Upper lobe of left lung (tissue), 6 donors: ENCODE measurements around the gene CUBN. TPM values are rescaled to one million over a fixed set of nuclear protein-coding genes. Genes with fewer than 3 reads are reported as not detected.

Source experiments
- ATAC-seq, 2 donors: fragments of 200-7000 bp; cut with Tn5 transposase; one replicate each; pipeline ENCODE4 v1.9.1; 2022; ENCODE audit warnings: mild to moderate bottlenecking in 2 of 2, moderate library complexity in 2 of 2; ENCODE audit not compliant: low FRiP score in 2 of 2
- DNase-seq, 2 donors: peaks; one replicate each; pipeline ENCODE4 v3.0.0-alpha.2; 2019 to 2020
- H3K27ac ChIP-seq, 4 donors: fragments of 200-600 bp; sonication (generic); one replicate each; pipeline ENCODE4 v1.5.1; 2016 to 2019
- H3K27me3 ChIP-seq, 4 donors: fragments of 200-600 bp; sonication (generic); one replicate each; pipeline ENCODE4 v1.5.1; 2017 to 2019
- H3K36me3 ChIP-seq, 4 donors: fragments of 200-600 bp; sonication (generic); one replicate each; pipeline ENCODE4 v1.5.1; 2016 to 2019
- H3K4me1 ChIP-seq, 4 donors: fragments of 200-600 bp; sonication (generic); one replicate each; pipeline ENCODE4 v1.5.1; 2018 to 2019
- H3K4me3 ChIP-seq, 4 donors: fragments of 200-600 bp; sonication (generic); one replicate each; pipeline ENCODE4 v1.5.1; 2017 to 2019; ENCODE audit warnings: mild to moderate bottlenecking in 2 of 4, moderate library complexity in 1 of 4
- H3K9me3 ChIP-seq, 4 donors: fragments of 200-600 bp; sonication (generic); one replicate each; pipeline ENCODE4 v1.5.1; 2018 to 2019
- CTCF ChIP-seq, 6 experiments: fragments of 450-650 bp in 4 of 6; fragments of 200-600 bp in 2 of 6; sonication (generic) in 2 of 6; IDR thresholded peaks; one replicate each; pipeline ENCODE4 v1.5.1; 2016 to 2019; ENCODE audit warnings: antibody characterized with exemption in 6 of 6
- EP300 ChIP-seq, 4 donors: sonication (generic); formaldehyde crosslinking; IDR thresholded peaks; one replicate each; pipeline ENCODE4 v1.5.1; 2017; ENCODE audit warnings: antibody characterized with exemption in 4 of 4, control low read depth in 2 of 4
- POLR2A ChIP-seq, 4 donors: fragments of 450-650 bp; IDR thresholded peaks; one replicate each; pipeline ENCODE4 v1.5.1; 2016 to 2017; ENCODE audit warnings: antibody characterized with exemption in 4 of 4, mild to moderate bottlenecking in 2 of 4
- POLR2AphosphoS5 ChIP-seq, 2 donors: sonication (generic); formaldehyde crosslinking; IDR thresholded peaks; one replicate each; pipeline ENCODE4 v1.5.1; 2017; ENCODE audit warnings: antibody characterized with exemption in 2 of 2
- WGBS, 2 donors: methylation state at CpG; one replicate each; pipeline ENCODE4 v1.1.5; 2017 to 2018; 5-methylcytosine and 5-hydroxymethylcytosine counted together
- small RNA-seq, 4 donors: library from RNA; depleted of rRNA; stranded (forward); fragments of <200 nt; gene quantifications; one replicate each; pipeline ENCODE3, GENCODE V24; 2016
- total RNA-seq, 6 donors: library from RNA; depleted of rRNA in 4 of 6; stranded (reverse); fragments of >200 nt in 4 of 6; gene quantifications; one replicate each; pipeline versions ENCODE4 v1.1.0 to v1.2.1, GENCODE V29; 2016 to 2021
- donor health status: DM: no; HTN: no; CAD: no; lungs with moderate emphysema.
- donor health status: DM: no; HTN: yes; CAD: no; lungs with severe emphysema.

Gene CUBN
- total RNA-seq, 6 donors from 2014 or later: 1.0 to 9.4 (median 5.3) TPM

GRCh38 chr10:16779384-16779915 is 350.2 kb downstream of the CUBN start:
- H3K4me3 ChIP-seq: no peak overlapping the region
- no peak overlapping the region for H3K27ac ChIP-seq
- no peaks in the 10 kb centered on the region for H3K27me3 ChIP-seq
- peaks cover 2 to 9% (median 6%) of the 10 kb centered on the region in 4 donors for H3K4me1 ChIP-seq
- peaks cover 0 to 11% (median 0%) of the 10 kb centered on the region in 4 donors for H3K36me3 ChIP-seq
- 55 to 69% methylated on average over 6 of the region's 6 CpGs for WGBS, 2 donors
- TF ChIP-seq POLR2A (IDR thresholded peaks at IDR 0.05) (no peak), EP300 (IDR thresholded peaks at IDR 0.05) (no peak), CTCF (IDR thresholded peaks at IDR 0.05) (no peak), POLR2AphosphoS5 (IDR thresholded peaks at IDR 0.05) (no peak)
- DNase-seq (no peak), ATAC-seq (no peak)
- no peaks in the 10 kb centered on the region for H3K9me3 ChIP-seq

GRCh38 chr10:16777473-16778370 is 351.9 kb downstream of the CUBN start:
- DNase-seq (no peak), ATAC-seq (peak in 1 of 2 donors; percentile 64)
- Histone ChIP-seq H3K4me3 (no peak overlapping the region), H3K27ac (peak overlapping the region in 1 of 4 donors; percentile 50), H3K9me3 (no peaks in the 10 kb centered on the region), H3K27me3 (no peaks in the 10 kb centered on the region), H3K36me3 (peaks cover 0 to 11% (median 0%) of the 10 kb centered on the region in 4 donors), H3K4me1 (peaks cover 2 to 9% (median 6%) of the 10 kb centered on the region in 4 donors)
- TF ChIP-seq CTCF (IDR thresholded peaks at IDR 0.05) (peak; percentile 56 to 80 (median 65)), POLR2AphosphoS5 (IDR thresholded peaks at IDR 0.05) (no peak), POLR2A (IDR thresholded peaks at IDR 0.05) (no peak)
- WGBS, 2 donors: 48 to 57% methylated on average over 7 of the region's 7 CpGs

- TF ChIP-seq POLR2AphosphoS5 (IDR thresholded peaks at IDR 0.05): no peak
- TF ChIP-seq POLR2A (IDR thresholded peaks at IDR 0.05): no peak
- no peak for TF ChIP-seq EP300 (IDR thresholded peaks at IDR 0.05)
- TF ChIP-seq CTCF (IDR thresholded peaks at IDR 0.05): no peak
- DNase-seq (no peak), ATAC-seq (no peak)
- Histone ChIP-seq H3K9me3 (no peaks in the 10 kb centered on the region), H3K27ac (no peak overlapping the region), H3K4me3 (no peak overlapping the region), H3K27me3 (no peaks in the 10 kb centered on the region), H3K4me1 (peaks cover 2 to 9% (median 6%) of the 10 kb centered on the region in 4 donors), H3K36me3 (peaks cover 0 to 11% (median 0%) of the 10 kb centered on the region in 4 donors)
- WGBS, 2 donors: 64% methylated on average over 3 of the region's 3 CpGs
Observed at GRCh38 chr10:16776896-16777295, 352.7 kb downstream of the CUBN start.

Small RNAs within 50 kb of the gene (small RNA-seq; reads per million reads assigned to genes)
- 0 reads per million in 4 donors for gene AC067747.1

Other genes starting within 250 kb of the CUBN start
- gene TRDMT1, start 71.9 kb upstream of the CUBN start, total RNA-seq: 10 to 100 TPM in 2 of 6 donors, 1 to 10 TPM in 4; 5.8 to 22.0 (median 7.4) TPM
- 1,000 to 10,000 TPM in 5 of 6 donors, 100 to 1,000 TPM in 1; 999 to 2,711 (median 1,731) TPM for gene VIM, start 98.4 kb upstream of the CUBN start, total RNA-seq